HCT116 (cell line): ENCODE data around the gene PACS2.
"Not testable (repeated sequence)": the region's sequence is repeated elsewhere in the genome, so short reads cannot be mapped to it uniquely, and the experiment has no call there.

Experiments
- CEBPB ChIP-seq: IDR thresholded peaks from 2 replicates; pipeline ENCODE4 v1.6.1; 2012; ENCODE audit warnings: low read depth
- CTCF ChIP-seq, 3 experiments: fragments of 200-600 bp in 1 of 3; sonication (generic) in 1 of 3; IDR thresholded peaks in 2 of 3; conservative IDR thresholded peaks in 1 of 3; 2 replicates each; pipeline ENCODE4 v1.5.1; 2012 to 2017; ENCODE audit warnings: low read depth in 2 of 3, low read length in 2 of 3, antibody characterized with exemption in 1 of 3, borderline replicate concordance in 1 of 3, control low read depth in 1 of 3, mild to moderate bottlenecking in 1 of 3, mixed read lengths in 1 of 3, mixed run types in 1 of 3, moderate library complexity in 1 of 3; ENCODE audit not compliant: insufficient read depth in 1 of 3
- POLR2A ChIP-seq: IDR thresholded peaks from 2 replicates; pipeline ENCODE4 v1.7.0; 2011; ENCODE audit warnings: borderline replicate concordance; ENCODE audit not compliant: insufficient read depth, insufficient read length; ENCODE audit errors: extremely low read depth
- RAD21 ChIP-seq: IDR thresholded peaks from 2 replicates; pipeline ENCODE4 v1.6.1; 2012; ENCODE audit warnings: low read depth, mild to moderate bottlenecking
- REST ChIP-seq: IDR thresholded peaks from 2 replicates; pipeline ENCODE4 v1.6.1; 2012; ENCODE audit warnings: low read depth

- not testable (repeated sequence) for TF ChIP-seq CTCF (IDR thresholded peaks at IDR 0.05 in 2 of 3, conservative IDR thresholded peaks at IDR 0.05 in 1 of 3; ENCODE audit: borderline replicate concordance in 1 of 3, insufficient read depth in 1 of 3, low read depth in 2 of 3, low read length in 2 of 3); REST; CEBPB; POLR2A; RAD21
Observed at GRCh38 chr14:105327695-105328045, 13.1 kb downstream of the PACS2 start.
